Karpas-422 (cell line): ENCODE data around the gene MAP3K5. TPM values are rescaled to one million over a fixed set of nuclear protein-coding genes. Genes with fewer than 3 reads are reported as not detected.

Experiments used
- DNase-seq: peaks from one replicate; pipeline ENCODE4 v3.0.0-alpha.2; 2015
- H2AFZ ChIP-seq: fragments of 200-600 bp; sonication (generic); 2 replicates; pipeline ENCODE4 v1.6.1; 2014; ENCODE audit warnings: antibody characterized with exemption, low read length, mixed read lengths
- H3K27ac ChIP-seq: fragments of 200-600 bp; sonication (generic); 2 replicates; pipeline ENCODE4 v1.5.1; 2014; ENCODE audit warnings: mild to moderate bottlenecking, low read length, moderate library complexity
- H3K27me3 ChIP-seq: fragments of 200-600 bp; sonication (generic); 2 replicates; pipeline ENCODE4 v1.6.1; 2014; ENCODE audit warnings: low read length, mixed read lengths
- H3K36me3 ChIP-seq: fragments of 200-600 bp; sonication (generic); 2 replicates; pipeline ENCODE4 v1.6.1; 2014; ENCODE audit warnings: low read length, mixed read lengths; ENCODE audit not compliant: insufficient read depth
- H3K4me1 ChIP-seq: fragments of 200-600 bp; sonication (generic); 2 replicates; pipeline ENCODE4 v1.6.1; 2014; ENCODE audit warnings: mild to moderate bottlenecking, low read length, mixed read lengths
- H3K4me2 ChIP-seq: fragments of 200-600 bp; sonication (generic); 2 replicates; pipeline ENCODE4 v1.6.1; 2014; ENCODE audit warnings: low read length, low read depth, mild to moderate bottlenecking; ENCODE audit not compliant: poor library complexity, severe bottlenecking
- H3K4me3 ChIP-seq: fragments of 200-600 bp; sonication (generic); 2 replicates; pipeline ENCODE4 v1.5.1; 2014; ENCODE audit warnings: mild to moderate bottlenecking, antibody characterized with exemption, low read length, mixed read lengths
- H3K79me2 ChIP-seq: fragments of 200-600 bp; sonication (generic); 2 replicates; pipeline ENCODE4 v1.6.1; 2014; ENCODE audit warnings: mild to moderate bottlenecking, low read length, mixed read lengths
- H3K9ac ChIP-seq: fragments of 200-600 bp; sonication (generic); 2 replicates; pipeline ENCODE4 v1.6.0; 2014; ENCODE audit warnings: low read length
- H3K9me2 ChIP-seq: fragments of 200-600 bp; sonication (generic), shearing (Covaris generic); replicated peaks from 2 replicates; pipeline ENCODE4 v1.6.0; 2014; ENCODE audit warnings: mild to moderate bottlenecking, low read length, moderate library complexity; ENCODE audit not compliant: insufficient read depth
- H3K9me3 ChIP-seq: fragments of 300-700, 200-600 bp; sonication (generic); 2 replicates; pipeline ENCODE4 v1.6.1; 2014; ENCODE audit warnings: low read length, mixed read lengths
- H4K20me1 ChIP-seq: fragments of 200-600 bp; sonication (generic); 2 replicates; pipeline ENCODE4 v1.6.1; 2014; ENCODE audit warnings: mild to moderate bottlenecking, antibody characterized with exemption, low read length, low read depth; ENCODE audit not compliant: insufficient read depth
- total RNA-seq: library from RNA; depleted of rRNA; stranded (reverse); fragments of >200 nt; shearing (Covaris generic); gene quantifications from 2 replicates; pipeline ENCODE4 v1.2.3, GENCODE V29; 2014; ENCODE audit warnings: low replicate concordance

Gene MAP3K5
- total RNA-seq, 1 experiment from 2014 or later = 1.1 TPM

GRCh38 chr6:136711644-136712043, 80.6 kb downstream of the MAP3K5 start:
- H3K9me3 ChIP-seq = no peaks in the 10 kb centered on the region
- H3K79me2 ChIP-seq = no peaks in the 10 kb centered on the region
- no peaks in the 10 kb centered on the region for H3K9me2 ChIP-seq
- no peak overlapping the region for H3K4me2 ChIP-seq
- no peak for DNase-seq
- no peaks in the 10 kb centered on the region for H3K27me3 ChIP-seq
- H2AFZ ChIP-seq = no peak overlapping the region
- H3K27ac ChIP-seq = no peak overlapping the region
- H3K4me3 ChIP-seq = no peak overlapping the region
- no peaks in the 10 kb centered on the region for H3K36me3 ChIP-seq
- no peak overlapping the region for H3K9ac ChIP-seq
- no peaks in the 10 kb centered on the region for H4K20me1 ChIP-seq
- no peaks in the 10 kb centered on the region for H3K4me1 ChIP-seq

DNA sequence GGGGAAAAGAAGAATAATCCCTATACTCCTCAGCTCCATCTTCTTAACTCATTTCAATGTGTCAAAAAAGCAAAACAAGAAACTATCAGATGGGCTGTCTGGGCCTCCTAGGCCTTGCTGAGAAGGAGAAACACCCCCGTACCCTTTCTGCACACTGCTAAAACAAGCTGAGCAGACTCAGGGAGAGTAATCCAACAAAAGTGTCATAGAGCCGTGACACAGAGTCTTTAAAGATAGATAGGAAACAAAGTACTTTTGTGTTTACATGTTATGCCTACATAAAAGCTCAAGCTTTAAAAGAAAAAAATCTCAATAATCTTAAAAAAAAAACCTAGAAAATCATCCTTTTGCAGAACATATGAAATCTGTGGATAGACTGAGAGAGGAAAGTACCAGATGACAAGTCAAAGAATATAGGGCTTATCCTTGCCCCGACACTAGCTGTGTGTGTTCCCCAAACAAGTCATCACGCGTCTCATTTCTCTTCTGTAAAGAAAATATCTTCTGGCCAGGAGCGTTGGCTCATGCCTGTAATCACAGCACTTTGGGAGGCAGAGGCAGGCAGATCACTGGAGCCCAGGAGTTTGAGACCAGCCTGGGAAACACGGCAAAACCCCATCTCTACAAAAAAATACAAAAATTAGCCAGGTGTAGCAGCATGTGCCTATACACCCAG, 81.3 kb downstream of the MAP3K5 start:
- no peak overlapping the region for H3K27ac ChIP-seq
- H3K27me3 ChIP-seq = no peaks in the 10 kb centered on the region
- H3K9ac ChIP-seq = no peak overlapping the region
- no peaks in the 10 kb centered on the region for H3K36me3 ChIP-seq
- no peaks in the 10 kb centered on the region for H3K79me2 ChIP-seq
- H4K20me1 ChIP-seq = no peaks in the 10 kb centered on the region
- no peak for DNase-seq
- H2AFZ ChIP-seq = no peak overlapping the region
- no peaks in the 10 kb centered on the region for H3K9me2 ChIP-seq
- H3K4me3 ChIP-seq = no peak overlapping the region
- H3K4me2 ChIP-seq = no peak overlapping the region
- no peaks in the 10 kb centered on the region for H3K9me3 ChIP-seq
- H3K4me1 ChIP-seq = no peaks in the 10 kb centered on the region

DNA sequence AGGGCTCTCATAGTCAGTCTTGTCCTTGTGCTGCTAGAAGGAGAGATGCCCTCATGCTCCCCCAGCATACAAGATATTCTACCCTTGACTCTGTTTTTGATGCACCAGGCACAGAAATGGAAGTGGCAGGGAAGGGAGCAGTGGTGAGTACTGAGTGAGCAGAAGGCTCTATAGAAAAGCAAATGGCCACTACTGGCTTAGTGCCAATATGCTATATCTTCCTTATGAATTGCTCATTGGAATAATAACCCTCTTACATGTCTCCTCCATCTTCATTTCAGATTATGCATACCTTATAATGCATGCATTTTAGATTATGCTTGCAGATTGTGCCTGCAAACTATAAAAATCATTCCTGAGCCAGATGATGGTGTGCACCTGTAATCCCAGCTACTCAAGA, 82.8 kb downstream of the MAP3K5 start:
- no peaks in the 10 kb centered on the region for H3K9me3 ChIP-seq

GRCh38 chr6:136706430-136706829, 85.8 kb downstream of the MAP3K5 start:
- no peaks in the 10 kb centered on the region for H3K4me1 ChIP-seq
- no peaks in the 10 kb centered on the region for H3K36me3 ChIP-seq
- DNase-seq = no peak
- H3K27ac ChIP-seq = no peak overlapping the region
- no peaks in the 10 kb centered on the region for H3K79me2 ChIP-seq
- H3K9me3 ChIP-seq = no peaks in the 10 kb centered on the region
- no peak overlapping the region for H2AFZ ChIP-seq
- H3K27me3 ChIP-seq = no peaks in the 10 kb centered on the region
- no peak overlapping the region for H3K9ac ChIP-seq
- H3K4me3 ChIP-seq = no peak overlapping the region
- H3K9me2 ChIP-seq = no peaks in the 10 kb centered on the region
- no peak overlapping the region for H3K4me2 ChIP-seq
- no peaks in the 10 kb centered on the region for H4K20me1 ChIP-seq

More for the DNA sequence above, 82.8 kb downstream of the MAP3K5 start:
- no peak for DNase-seq
- no peaks in the 10 kb centered on the region for H3K4me1 ChIP-seq
- no peaks in the 10 kb centered on the region for H4K20me1 ChIP-seq
- no peaks in the 10 kb centered on the region for H3K79me2 ChIP-seq
- no peaks in the 10 kb centered on the region for H3K27me3 ChIP-seq
- no peak overlapping the region for H3K9ac ChIP-seq
- no peak overlapping the region for H2AFZ ChIP-seq
- H3K27ac ChIP-seq = no peak overlapping the region
- no peak overlapping the region for H3K4me3 ChIP-seq
- H3K4me2 ChIP-seq = no peak overlapping the region
- no peaks in the 10 kb centered on the region for H3K36me3 ChIP-seq
- no peaks in the 10 kb centered on the region for H3K9me2 ChIP-seq

- no peaks in the 10 kb centered on the region for H3K9me3 ChIP-seq
- no peak overlapping the region for H3K9ac ChIP-seq
- H2AFZ ChIP-seq = no peak overlapping the region
- DNase-seq = no peak
- no peaks in the 10 kb centered on the region for H3K27me3 ChIP-seq
- no peaks in the 10 kb centered on the region for H3K36me3 ChIP-seq
- no peaks in the 10 kb centered on the region for H3K79me2 ChIP-seq
- H4K20me1 ChIP-seq = no peaks in the 10 kb centered on the region
- H3K9me2 ChIP-seq = no peaks in the 10 kb centered on the region
- no peak overlapping the region for H3K4me3 ChIP-seq
- no peaks in the 10 kb centered on the region for H3K4me1 ChIP-seq
- no peak overlapping the region for H3K4me2 ChIP-seq
- no peak overlapping the region for H3K27ac ChIP-seq
Observed at GRCh38 chr6:136703331-136703865, 88.9 kb downstream of the MAP3K5 start.

GRCh38 chr6:136701045-136701444, 91.2 kb downstream of the MAP3K5 start:
- Histone ChIP-seq H3K9me2 (no peaks in the 10 kb centered on the region), H3K4me3 (no peak overlapping the region), H3K79me2 (no peaks in the 10 kb centered on the region), H3K36me3 (no peaks in the 10 kb centered on the region), H3K9me3 (no peaks in the 10 kb centered on the region), H3K4me1 (no peaks in the 10 kb centered on the region), H3K27ac (no peak overlapping the region), H2AFZ (no peak overlapping the region), H3K4me2 (no peak overlapping the region), H4K20me1 (no peaks in the 10 kb centered on the region), H3K9ac (no peak overlapping the region), H3K27me3 (no peaks in the 10 kb centered on the region)
- no peak for DNase-seq

DNA sequence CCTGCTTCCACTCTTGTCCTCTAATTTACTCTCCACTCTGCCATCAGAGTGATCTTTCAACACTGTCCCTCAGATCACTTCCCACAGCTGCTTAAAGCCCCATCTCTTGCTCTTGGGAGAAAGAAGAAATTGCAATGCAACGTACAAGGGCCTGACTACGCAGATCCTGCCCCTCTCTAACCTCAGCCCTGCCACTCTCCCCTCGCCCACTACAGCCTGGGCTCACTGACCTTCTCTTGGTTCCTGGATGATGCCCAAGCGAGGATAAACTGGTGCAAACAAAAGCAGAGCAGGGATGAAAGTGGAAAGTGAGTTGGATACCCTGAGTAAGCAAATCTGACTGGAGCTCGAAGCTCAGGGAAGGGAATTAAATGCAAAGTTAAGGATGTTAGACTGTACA, 92.9 kb downstream of the MAP3K5 start:
- Histone ChIP-seq H3K36me3 (no peaks in the 10 kb centered on the region), H3K27ac (no peak overlapping the region), H3K9ac (no peak overlapping the region), H3K9me3 (no peaks in the 10 kb centered on the region), H3K4me3 (no peak overlapping the region), H4K20me1 (no peaks in the 10 kb centered on the region), H3K4me2 (no peak overlapping the region), H3K9me2 (no peaks in the 10 kb centered on the region), H3K4me1 (no peaks in the 10 kb centered on the region), H2AFZ (no peak overlapping the region), H3K79me2 (no peaks in the 10 kb centered on the region), H3K27me3 (no peaks in the 10 kb centered on the region)
- no peak for DNase-seq

GRCh38 chr6:136696783-136697364, 95.4 kb downstream of the MAP3K5 start:
- no peak overlapping the region for H3K9ac ChIP-seq
- no peak overlapping the region for H3K27ac ChIP-seq
- no peaks in the 10 kb centered on the region for H3K79me2 ChIP-seq

More at GRCh38 chr6:136696783-136697364, 95.4 kb downstream of the MAP3K5 start:
- Histone ChIP-seq H2AFZ (no peak overlapping the region), H3K4me3 (no peak overlapping the region), H4K20me1 (no peaks in the 10 kb centered on the region), H3K9me3 (no peaks in the 10 kb centered on the region), H3K36me3 (no peaks in the 10 kb centered on the region), H3K27me3 (no peaks in the 10 kb centered on the region), H3K4me2 (no peak overlapping the region), H3K4me1 (no peaks in the 10 kb centered on the region), H3K9me2 (no peaks in the 10 kb centered on the region)
- DNase-seq = no peak
